GM19455 (cell line): Measurements from ENCODE around the gene SGO2.
"Not testable (repeated sequence)": the region's sequence is repeated elsewhere in the genome, so short reads cannot be mapped to it uniquely, and the experiment has no call there.

Experiments
- ATAC-seq: cut with Tn5 transposase; IDR thresholded peaks from one replicate; pipeline ENCODE4 v1.9.1; 2021; ENCODE audit not compliant: unreplicated experiment

Gene SGO2

DNA sequence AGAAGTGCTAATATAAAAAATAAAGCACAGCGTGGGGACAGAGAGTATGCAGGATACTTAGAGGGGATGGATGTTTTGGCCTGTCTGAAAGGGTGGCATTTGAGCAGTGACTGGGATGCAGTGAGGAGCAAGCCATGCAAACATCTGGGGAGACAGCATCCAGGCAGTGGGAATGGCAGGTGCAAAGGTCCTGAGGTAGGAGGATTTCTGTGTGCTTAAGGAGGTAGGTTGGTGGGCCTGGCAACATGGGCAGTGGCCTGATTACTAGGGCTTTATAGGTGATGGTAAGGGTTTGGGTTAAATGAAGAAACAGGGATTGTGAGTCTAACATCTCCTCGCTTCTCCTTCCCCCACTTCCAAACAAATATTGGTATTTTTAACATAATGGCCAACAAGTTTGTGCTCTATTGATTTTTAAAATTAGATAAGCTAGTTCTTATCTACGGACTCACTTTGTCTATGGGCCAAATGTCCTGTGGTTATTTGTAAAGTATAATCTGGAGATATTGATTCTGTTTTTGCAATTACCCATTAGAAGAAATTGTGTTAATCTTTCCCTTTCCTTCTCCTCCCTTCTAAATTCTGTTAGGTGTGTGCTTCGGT, 62.2 kb downstream of the SGO2 start:
- no peak for ATAC-seq

DNA sequence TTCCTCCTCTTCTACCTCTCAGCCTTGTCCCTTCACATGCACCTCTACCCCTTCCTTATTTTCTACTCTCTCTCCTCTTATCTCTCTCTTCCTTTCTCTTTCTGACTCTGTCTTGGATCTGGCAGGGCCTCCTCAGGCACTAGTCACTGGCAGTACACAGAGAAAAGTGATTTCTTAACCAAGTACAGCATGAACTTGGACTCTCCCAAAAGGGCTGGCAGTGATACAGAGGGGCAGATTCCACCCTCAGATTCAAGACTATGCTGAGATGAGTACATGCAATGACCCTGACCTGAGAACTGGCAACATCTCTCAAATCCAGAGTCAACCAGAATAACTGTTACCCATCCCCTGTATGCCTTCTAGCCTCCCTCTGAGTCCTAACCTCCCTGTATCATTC, 64.1 kb downstream of the SGO2 start:
- ATAC-seq: no peak

DNA sequence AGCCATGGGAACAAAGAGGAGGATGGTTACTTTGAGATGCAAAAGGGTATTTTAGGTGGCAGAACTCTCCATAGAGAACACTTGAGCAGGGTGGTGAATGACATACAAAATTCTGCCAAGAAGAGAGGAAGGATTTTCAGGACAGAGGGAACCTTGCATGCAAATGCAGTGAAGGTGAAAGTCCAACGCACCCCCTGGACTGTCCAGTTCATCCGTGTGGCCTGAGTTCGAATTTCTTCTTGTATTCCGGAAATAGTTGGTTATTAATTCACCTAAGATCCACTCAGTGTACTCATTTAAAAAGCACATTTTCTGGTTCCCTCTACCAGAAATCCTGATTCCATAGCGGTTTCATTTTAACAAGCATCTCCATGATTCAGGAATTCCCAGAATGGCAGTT, 65.3 kb downstream of the SGO2 start:
- ATAC-seq: no peak

DNA sequence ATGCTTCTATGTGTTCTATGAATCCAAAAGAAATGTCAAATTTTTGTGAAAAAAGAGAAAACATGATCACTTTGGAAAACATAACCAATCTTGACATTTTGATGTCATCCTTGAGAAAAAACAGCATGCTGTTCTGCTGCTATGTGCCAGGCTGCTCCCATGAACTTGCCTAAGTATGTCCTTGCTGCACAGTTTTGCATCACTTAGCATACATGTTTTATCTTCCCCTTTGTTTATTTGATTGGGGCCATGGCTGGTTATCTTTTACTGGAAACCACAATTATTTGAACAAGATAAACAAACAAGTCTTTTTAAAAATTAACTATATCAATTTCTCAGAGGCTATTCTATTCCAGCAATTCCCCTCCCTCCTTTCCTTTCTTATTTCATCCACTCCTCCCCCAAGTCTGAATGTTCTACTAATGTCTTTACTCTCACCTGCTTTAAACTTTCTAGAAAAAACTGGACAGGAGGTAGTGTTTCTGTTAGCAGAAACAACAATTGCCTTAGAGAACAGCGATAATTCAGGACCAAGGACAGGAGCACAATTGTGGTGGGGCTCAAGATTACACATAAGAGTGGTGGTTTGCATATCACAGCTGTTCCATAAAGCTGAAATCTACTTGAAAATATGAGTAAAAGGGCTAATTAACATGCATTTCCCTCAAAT, 66.5 kb downstream of the SGO2 start:
- ATAC-seq: no peak

DNA sequence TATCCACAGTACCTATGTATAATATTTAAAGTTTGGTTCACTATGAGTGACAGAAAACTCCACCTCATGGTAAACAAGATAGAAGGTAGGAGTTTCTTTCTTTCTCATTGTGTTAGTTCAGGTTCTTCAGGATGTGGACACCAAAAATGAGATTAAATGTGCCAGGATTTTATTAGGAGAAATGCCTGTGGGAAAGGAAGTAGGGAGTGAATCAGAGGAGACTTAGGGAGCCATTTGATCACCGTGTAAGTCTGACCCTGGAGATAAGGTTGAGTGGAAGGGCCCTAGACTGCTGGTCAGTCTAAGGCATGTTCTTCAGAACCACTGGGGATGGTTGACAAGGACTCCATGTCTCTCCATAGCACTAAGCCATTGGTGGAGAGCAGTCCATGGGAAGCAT, 67.9 kb downstream of the SGO2 start:
- no peak for ATAC-seq

DNA sequence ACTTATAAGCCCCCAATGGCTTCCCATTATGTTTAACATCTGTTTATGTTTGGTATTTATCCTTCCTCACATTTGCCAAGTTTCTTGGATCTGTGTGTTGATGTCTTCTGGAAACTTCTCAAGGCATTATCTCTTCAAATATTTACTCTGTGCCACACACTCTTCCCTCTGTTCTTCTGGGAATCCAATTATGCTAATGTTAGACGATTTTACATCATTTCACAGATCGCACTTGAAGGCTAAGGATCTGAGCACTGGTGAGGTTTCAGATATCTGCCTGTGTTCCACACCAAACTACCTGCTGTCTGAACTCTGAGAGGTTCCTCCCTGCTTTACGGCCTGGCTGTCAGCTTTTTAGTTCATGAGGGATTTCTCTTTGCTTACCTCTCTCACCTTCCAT, 69.9 kb downstream of the SGO2 start:
- no peak for ATAC-seq

DNA sequence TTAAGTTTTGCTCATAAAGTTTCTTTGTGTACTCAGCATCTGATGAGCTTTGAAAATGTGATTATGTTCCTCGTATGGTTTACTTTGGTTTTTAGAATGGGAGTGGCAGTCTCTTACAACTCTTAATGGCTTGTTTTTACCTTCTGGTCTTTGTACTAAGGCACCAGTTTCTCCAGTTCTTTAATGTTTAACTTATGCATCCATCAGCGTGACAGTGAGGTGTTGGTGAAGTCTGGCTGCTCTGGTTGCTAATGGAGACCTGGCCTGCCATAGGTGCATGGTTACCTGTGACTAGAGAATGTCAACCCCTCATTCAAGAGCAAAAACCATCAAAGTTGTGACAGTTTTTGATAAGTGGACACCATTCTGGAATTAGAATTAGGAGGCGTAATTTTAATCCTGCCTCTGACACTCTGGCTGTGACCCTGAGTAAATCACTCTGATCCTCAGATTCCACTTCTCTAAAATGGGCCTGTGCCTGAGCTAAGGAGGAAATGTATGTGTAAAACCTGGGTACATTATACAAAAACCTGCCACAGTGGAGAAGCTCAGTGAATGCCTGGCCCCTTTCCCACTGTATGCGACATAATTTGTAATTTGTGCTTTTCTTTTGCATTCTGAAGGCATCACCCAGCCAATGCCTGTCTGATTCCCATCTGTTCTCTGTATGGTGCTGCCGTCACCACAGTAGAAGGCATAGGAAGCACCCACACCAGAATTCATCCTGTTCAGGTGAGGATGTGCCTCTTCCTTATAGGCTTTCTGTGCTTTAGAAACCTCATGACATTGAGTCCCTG, 71.0 kb downstream of the SGO2 start:
- ATAC-seq: no peak

DNA sequence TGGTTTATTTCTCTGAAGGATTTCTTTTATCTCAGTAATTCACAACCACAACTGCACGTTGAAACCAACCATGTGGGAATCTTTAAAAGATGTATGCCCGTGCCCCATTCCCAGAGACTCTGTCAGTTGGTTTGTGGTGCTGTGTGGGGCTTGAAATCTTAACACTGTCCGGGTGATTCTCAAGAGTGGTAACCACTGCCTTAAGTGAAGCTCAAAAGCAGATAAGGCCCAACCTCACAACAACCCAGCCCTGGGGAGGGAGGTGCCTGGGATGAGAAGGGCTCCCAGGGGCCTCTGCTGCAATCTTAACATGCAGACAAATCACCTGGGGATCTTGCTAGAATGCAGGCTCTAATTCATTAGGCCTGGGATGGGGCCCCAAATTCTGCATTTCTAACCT, 73.2 kb downstream of the SGO2 start:
- ATAC-seq: no peak

DNA sequence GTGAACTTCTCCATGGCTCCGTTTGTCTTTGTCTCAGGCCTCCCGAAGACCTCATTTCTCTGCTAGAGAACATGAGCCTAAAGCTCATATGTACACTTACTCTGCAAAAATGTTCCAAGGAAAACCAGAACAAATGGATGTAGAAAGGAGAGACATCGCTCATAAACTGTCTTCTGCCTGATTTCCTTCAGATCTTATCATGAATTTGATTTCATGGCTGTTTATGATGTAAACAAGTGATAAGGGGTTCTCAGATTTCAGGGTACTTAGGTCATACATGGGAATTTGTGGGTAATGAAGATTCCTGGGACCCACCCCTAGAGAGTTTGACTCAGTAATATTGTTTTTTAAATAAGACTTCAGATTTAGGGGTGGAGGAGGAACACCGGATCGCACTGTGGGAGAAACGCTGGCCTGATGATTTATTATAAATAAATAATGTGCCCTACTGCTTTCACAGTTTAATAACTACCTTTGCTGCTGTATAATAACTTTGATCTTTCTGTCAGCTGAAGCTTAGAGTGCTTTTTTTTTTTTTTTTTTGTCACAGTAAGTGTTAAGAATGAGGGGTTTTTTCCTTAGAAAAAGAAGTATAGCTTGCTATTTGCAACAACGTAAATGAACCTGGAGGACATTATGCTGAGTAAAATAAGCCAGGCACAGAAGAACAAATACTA, 74.7 kb downstream of the SGO2 start:
- no peak for ATAC-seq

DNA sequence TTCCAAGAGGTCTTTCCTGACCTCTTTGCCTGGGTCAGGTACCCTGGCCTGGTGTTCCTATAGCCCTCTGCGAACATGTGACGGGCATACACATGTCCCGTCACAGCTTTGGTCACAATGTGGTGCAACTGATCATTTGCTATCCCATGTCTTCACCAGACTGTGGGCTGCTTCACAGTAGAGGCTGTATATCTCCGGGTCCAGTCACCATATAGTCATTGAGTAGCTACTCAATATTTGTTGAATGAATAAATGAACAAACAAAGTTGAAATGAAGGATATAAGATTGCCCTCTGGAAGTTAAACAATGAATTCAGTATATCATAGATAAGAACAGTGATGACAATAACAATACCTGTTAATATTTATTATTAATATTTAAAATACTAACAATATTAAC, 76.6 kb downstream of the SGO2 start:
- no peak for ATAC-seq

DNA sequence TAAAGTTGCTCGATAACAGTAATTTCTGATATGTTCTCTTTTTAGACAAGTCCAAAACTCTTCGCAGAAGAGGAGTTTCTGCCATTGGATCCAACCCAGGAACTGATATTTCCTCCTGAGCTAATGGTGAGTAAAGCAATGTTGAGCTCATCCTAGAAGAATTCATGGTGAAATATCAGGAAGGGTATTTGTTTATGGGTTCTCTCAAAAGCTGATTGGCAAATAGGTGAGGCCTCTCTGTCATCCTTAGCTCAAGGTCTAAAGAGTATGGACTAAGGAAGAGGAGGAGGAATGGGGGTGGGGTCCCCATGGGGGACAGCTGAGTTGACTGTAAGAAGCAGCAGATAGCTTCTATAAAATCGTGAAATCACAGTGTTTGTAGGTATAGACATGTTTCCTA, 78.0 kb downstream of the SGO2 start:
- no peak for ATAC-seq

DNA sequence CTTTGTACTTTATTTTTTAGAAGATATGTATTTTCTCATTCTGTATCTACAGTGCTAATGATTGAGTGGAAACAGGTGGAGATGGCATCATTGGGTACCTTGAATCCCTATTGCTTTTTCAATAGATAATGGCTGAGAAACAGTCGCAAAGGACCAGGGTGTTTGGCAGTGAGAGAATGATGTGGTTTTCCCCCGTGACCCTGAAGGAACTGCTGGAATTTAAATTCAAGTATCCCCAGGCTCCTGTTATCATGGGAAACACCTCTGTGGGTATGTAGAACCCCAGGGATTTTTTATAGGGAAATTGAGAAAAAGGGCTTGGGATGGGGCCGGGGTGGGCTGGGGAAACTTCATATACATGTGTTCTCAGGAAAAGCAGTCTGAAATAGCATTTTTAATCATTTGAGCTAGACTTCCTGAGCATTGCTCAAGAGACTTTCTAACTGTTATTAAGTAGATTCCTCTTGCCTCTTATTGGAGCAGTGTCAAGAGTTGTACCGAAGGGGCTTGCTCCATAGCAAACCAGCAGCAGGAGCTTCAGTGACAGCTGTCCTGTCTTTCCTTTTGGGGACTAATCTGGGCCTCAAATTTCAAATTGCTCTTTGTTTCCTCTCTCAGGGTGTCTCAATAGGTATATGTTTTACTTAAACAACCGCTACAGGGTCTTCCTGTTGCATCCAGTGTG, 78.7 kb downstream of the SGO2 start:
- ATAC-seq: no peak

DNA sequence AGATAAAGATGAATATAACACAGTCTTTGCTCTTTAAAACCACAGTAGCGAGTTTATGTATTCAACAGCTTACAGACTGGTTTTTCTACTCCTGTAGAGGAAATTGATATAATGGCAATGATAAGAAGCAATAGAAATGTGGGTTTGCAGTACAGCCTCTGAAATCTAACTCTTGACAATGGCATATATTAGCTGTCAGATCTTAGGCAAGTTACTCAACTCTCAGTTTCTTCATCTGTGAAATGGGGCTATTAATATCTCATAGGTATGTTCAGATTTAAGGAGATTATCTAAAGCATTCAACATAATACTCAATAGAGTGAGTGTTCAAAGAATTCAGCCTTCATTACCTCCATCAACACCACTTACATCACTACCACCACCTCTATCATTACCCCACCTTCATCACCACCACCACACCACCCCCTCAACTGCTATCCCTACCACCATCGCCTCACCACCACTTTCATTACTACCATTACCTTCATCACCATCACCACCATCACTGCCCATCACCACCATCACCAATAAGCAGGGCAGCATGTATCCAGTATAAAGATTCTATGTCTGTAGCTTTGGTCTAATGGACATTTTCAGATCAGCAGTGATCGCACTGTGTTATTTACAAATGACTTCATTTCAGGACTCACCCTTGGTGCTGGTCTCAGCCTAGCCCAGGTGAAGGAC, 82.5 kb downstream of the SGO2 start:
- no peak for ATAC-seq

DNA sequence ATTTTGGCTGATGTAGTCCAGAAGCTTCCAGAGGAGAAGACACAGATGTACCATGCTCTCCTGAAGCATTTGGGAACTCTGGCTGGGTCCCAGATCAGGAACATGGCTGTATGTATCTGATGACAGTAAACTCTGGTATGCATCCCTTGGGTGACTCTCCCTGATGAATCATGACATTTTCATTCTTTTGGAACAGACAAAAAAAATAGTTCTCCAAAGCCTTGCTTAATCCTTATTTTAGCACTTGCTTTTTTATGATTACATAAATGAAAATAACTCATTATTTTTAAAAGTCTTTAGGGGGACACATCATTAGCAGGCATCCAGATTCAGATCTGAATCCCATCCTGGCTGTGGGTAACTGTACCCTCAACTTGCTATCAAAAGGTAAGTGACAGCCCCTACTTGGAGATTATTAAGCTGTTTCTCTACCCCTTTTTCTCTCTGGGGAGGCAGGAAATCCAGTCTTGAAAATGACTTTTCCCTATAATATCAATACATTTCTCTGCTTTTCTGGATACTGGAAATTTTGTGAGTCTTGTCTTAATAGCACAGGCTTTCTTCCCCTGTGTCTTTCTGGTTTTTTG, 83.1 kb downstream of the SGO2 start:
- no peak for ATAC-seq

DNA sequence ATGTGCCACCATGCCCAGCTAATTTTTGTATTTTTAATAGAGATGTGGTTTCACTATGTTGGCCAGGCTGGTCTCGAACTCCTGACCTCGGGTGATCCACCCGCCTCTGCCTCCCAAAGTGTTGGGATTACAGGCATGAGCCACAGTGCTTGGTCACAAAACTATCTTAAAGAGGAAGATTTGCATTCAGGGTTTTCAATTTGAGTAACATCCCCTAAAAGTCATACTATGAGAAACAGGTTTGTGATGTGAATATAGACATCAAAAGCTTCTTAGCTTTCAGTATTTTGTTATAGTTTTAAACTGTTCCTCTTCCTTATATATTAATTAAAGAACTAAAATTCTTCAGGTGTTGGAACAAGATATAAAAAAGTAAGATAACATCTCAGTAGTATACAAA, 84.2 kb downstream of the SGO2 start:
- ATAC-seq: not testable (repeated sequence)

DNA sequence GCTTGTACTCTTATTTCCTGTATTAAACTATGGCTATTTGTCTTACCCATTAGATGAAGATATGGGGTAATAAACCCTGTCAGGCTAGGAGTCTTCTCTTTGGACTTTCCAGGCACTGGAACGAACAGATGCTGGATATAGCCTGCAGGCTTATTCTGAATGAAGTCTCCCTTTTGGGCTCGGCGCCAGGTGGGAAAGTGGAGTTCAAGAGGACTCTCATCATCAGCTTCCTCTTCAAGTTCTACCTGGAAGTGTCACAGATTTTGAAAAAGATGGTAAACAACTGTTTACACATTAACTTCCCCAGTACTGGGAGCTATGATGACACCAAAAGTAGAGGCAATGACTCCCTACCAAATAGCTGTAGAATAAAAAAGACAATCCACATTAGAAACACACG, 87.7 kb downstream of the SGO2 start:
- ATAC-seq: no peak

DNA sequence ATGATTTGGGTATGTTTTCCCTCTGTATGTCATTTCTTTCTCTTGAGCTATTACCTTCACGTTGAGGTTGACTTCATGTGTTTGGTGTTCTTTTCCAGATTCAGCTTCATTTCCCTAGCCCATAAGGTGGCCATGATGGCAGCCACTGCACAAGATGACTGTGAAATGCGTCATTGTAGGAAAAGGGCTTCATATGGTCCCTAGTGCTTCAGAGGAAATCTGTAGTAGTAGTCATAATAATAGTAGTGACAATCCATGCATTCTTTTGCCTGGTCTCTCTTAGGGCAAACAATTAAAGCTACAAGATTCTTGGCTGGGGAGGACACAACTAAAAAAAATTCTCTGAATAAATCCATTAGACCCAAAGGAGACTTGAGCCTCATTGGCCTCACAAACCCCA, 88.2 kb downstream of the SGO2 start:
- ATAC-seq: no peak

DNA sequence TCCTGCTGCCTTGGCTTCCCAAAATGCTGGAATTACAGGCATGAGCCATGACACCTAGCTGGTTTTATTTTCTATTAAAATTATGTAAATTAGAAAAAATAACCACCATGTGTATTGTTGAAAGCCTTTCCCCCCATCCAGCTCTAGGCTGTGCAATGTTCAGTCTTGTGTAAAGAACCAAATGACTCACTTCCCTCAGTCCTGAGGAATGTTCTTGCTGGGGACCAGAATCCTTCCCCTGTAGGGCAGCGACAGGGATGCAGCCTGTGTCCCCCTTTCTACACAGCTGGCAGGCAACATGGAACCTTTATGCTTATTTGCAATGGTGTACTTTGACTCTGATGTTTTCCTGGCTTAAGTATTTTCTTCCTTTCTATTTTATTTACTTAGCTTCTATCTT, 89.2 kb downstream of the SGO2 start:
- ATAC-seq: no peak

DNA sequence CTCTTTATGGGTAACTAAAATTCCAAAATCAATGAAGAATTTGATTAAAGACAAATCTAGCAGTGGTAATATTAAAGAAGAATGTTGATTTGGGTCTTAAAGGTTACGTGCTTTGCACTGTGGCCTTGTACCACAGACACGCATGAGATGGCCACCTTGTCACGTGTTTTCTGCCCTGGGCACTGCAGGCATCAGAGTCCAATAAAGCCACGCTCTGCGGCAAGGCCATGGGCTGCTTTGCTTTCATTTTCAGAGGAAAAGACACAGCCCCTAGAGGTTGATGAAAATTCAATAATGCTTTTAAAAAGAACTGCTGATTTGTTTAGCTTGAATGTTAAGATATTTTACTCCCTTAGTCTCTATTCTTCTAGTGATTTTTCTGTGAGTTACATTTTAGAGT, 90.2 kb downstream of the SGO2 start:
- no peak for ATAC-seq

DNA sequence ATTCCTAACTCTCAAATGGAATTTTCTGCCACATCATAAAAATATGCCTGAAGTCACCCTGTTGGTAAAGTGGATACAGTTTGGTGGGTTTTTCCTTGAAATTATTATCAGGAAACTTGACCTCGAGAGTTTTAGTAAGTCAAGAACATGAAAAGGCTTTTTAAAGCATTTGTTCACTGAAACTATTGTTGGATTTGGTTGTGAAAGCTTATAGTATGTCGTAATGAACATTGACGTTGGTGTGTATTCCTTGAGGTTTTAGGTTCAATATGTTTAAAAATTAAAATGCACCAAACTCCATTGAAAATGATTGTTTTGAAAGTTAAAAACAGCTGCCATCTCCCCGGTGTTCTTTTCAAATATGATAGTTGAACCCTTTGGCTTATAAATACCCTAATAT, 90.6 kb downstream of the SGO2 start:
- no peak for ATAC-seq
